HEK293 (cell line): ENCODE results near the gene PRPH2.

Experiments used
- CTCF ChIA-PET: fragments of 350-600 bp; formaldehyde crosslinking; extraction: SDS; loops from one replicate; lab custom pipeline; 2021; ENCODE audit warnings: antibody characterized with exemption; lab: Yijun Ruan, JAX
- POLR2A ChIA-PET: fragments of 300-600 bp; formaldehyde crosslinking; extraction: SDS; loops from one replicate; lab custom pipeline; 2020; ENCODE audit warnings: antibody characterized with exemption, inconsistent platforms; lab: Yijun Ruan, JAX
- H3K27ac ChIP-seq: fragments of 200-500 bp; sonication (Bioruptor generic); 2 replicates; pipeline ENCODE4 v1.5.1; 2014; ENCODE audit warnings: low read depth, low read length, control low read depth, inconsistent platforms; ENCODE audit errors: extremely low read depth
- H3K36me3 ChIP-seq, 2 experiments: fragments of 200-500 bp in 1 of 2; sonication (Bioruptor generic) in 1 of 2; 1 replicate in 1 of 2; 2 replicates in 1 of 2; pipeline ENCODE4 v1.5.1; 2014 to 2017; ENCODE audit warnings: inconsistent platforms in 2 of 2, low read length in 2 of 2; ENCODE audit not compliant: control insufficient read depth in 2 of 2, insufficient read depth in 1 of 2
- H3K4me1 ChIP-seq: fragments of 200-500 bp; sonication (Bioruptor generic); 2 replicates; pipeline ENCODE4 v1.5.1; 2014; ENCODE audit warnings: mild to moderate bottlenecking, low read length, inconsistent platforms; ENCODE audit not compliant: control insufficient read depth, insufficient read depth
- H3K4me3 ChIP-seq: 2 replicates; pipeline ENCODE4 v1.5.1; 2011; ENCODE audit warnings: low read depth, mild to moderate bottlenecking, control low read depth, low read length, moderate library complexity
- H3K9me3 ChIP-seq: fragments of 200-500 bp; sonication (Bioruptor generic); 2 replicates; pipeline ENCODE4 v1.5.1; 2014; ENCODE audit warnings: low read depth, low read length, inconsistent platforms; ENCODE audit not compliant: control insufficient read depth, insufficient read depth
- ATF2 ChIP-seq: fragments of 450-650 bp; formaldehyde crosslinking; IDR thresholded peaks from 2 replicates; pipeline ENCODE4 v1.5.1; 2016; ENCODE audit warnings: missing biosample characterization, missing genetic modification characterization, low read depth
- BCL6B ChIP-seq: fragments of 450-650 bp; formaldehyde crosslinking; IDR thresholded peaks from 2 replicates; pipeline ENCODE4 v1.5.1; 2017; ENCODE audit warnings: missing biosample characterization, missing genetic modification characterization
- HIC1 ChIP-seq: fragments of 450-650 bp; formaldehyde crosslinking; IDR thresholded peaks from 2 replicates; pipeline ENCODE4 v1.5.1; 2016; ENCODE audit warnings: missing biosample characterization, missing genetic modification characterization
- HOXC10 ChIP-seq: sonication (generic); formaldehyde crosslinking; IDR thresholded peaks from 2 replicates; pipeline ENCODE4 v1.8.1; 2023; ENCODE audit warnings: mild to moderate bottlenecking, missing genetic modification reagents
- KLF17 ChIP-seq: fragments of 450-650 bp; formaldehyde crosslinking; IDR thresholded peaks from 2 replicates; pipeline ENCODE4 v1.5.1; 2016; ENCODE audit warnings: missing biosample characterization, missing genetic modification characterization
- MZF1 ChIP-seq: fragments of 450-650 bp; formaldehyde crosslinking; IDR thresholded peaks from 2 replicates; pipeline ENCODE4 v1.5.1; 2017; ENCODE audit warnings: missing biosample characterization, missing genetic modification characterization, borderline replicate concordance
- PRDM1 ChIP-seq: fragments of 450-650 bp; formaldehyde crosslinking; IDR thresholded peaks from 2 replicates; pipeline ENCODE4; 2016; ENCODE audit warnings: missing biosample characterization, missing genetic modification characterization
- RBAK ChIP-seq: fragments of 450-650 bp; formaldehyde crosslinking; IDR thresholded peaks from 2 replicates; pipeline ENCODE4 v1.5.1; 2016; ENCODE audit warnings: missing biosample characterization, missing genetic modification characterization
- TRIM28 ChIP-seq: IDR thresholded peaks from 2 replicates; pipeline ENCODE4 v1.6.1; 2011; ENCODE audit warnings: low read length, control low read depth, borderline replicate concordance
- ZBTB17 ChIP-seq: fragments of 450-650 bp; formaldehyde crosslinking; IDR thresholded peaks from 2 replicates; pipeline ENCODE4 v1.5.1; 2016; ENCODE audit warnings: missing biosample characterization, missing genetic modification characterization
- ZBTB26 ChIP-seq: fragments of 450-650 bp; formaldehyde crosslinking; optimal IDR thresholded peaks from 2 replicates; pipeline ENCODE3; 2016; ENCODE audit warnings: missing biosample characterization, mild to moderate bottlenecking, missing genetic modification characterization
- ZIC2 ChIP-seq: fragments of 450-650 bp; formaldehyde crosslinking; IDR thresholded peaks from 2 replicates; pipeline ENCODE4 v1.5.1; 2016; ENCODE audit warnings: missing biosample characterization, missing genetic modification characterization
- ZNF214 ChIP-seq: fragments of 450-650 bp; formaldehyde crosslinking; IDR thresholded peaks from 2 replicates; pipeline ENCODE4 v1.5.1; 2017; ENCODE audit warnings: missing biosample characterization, mild to moderate bottlenecking, missing genetic modification characterization, borderline replicate concordance
- ZNF341 ChIP-seq: fragments of 450-650 bp; formaldehyde crosslinking; IDR thresholded peaks from 2 replicates; pipeline ENCODE4; 2016; ENCODE audit warnings: low read depth, missing biosample characterization, missing genetic modification characterization
- ZNF426 ChIP-seq: fragments of 450-650 bp; formaldehyde crosslinking; IDR thresholded peaks from 2 replicates; pipeline ENCODE4 v1.5.1; 2017; ENCODE audit warnings: missing biosample characterization, missing genetic modification characterization, mild to moderate bottlenecking, inconsistent platforms, moderate library complexity
- ZNF510 ChIP-seq: fragments of 450-650 bp; formaldehyde crosslinking; IDR thresholded peaks from 2 replicates; pipeline ENCODE4 v1.5.1; 2018; ENCODE audit warnings: mild to moderate bottlenecking, missing genetic modification characterization, missing biosample characterization; ENCODE audit not compliant: insufficient replicate concordance
- ZNF677 ChIP-seq: fragments of 450-650 bp; IDR thresholded peaks from 2 replicates; pipeline ENCODE4 v1.5.0; 2018; ENCODE audit warnings: missing biosample characterization, mild to moderate bottlenecking, missing genetic modification characterization, moderate library complexity
- ZNF747 ChIP-seq: fragments of 450-650 bp; formaldehyde crosslinking; IDR thresholded peaks from 2 replicates; pipeline ENCODE4 v1.5.1; 2016; ENCODE audit warnings: missing biosample characterization, missing genetic modification characterization
- ZNF837 ChIP-seq: fragments of 450-650 bp; formaldehyde crosslinking; IDR thresholded peaks from 2 replicates; pipeline ENCODE4 v1.5.1; 2016; ENCODE audit warnings: missing biosample characterization, missing genetic modification characterization

PRPH2 gene

GRCh38 chr6:42769836-42770235 lies 47.4 kb upstream of the PRPH2 start:
- no peak overlapping the region for H3K27ac ChIP-seq
- POLR2A ChIA-PET: interaction anchor here (2.2 kb wide), 1 partner anchor 23 kb away, joined by 13 read pairs; the partner anchor contains the start of gene TBCC

GRCh38 chr6:42769051-42769450 lies 46.7 kb upstream of the PRPH2 start:
- CTCF ChIA-PET: interaction anchor here (0.9 kb wide), 1 partner anchor 725 kb away, joined by 4 read pairs; no protein-coding TSS in a partner anchor
- Histone ChIP-seq H3K4me3 (no peak overlapping the region), H3K36me3 (no peaks in the 10 kb centered on the region; a peak in 1 of 3 replicates), H3K9me3 (no peaks in the 10 kb centered on the region), H3K27ac (no peak overlapping the region), H3K4me1 (no peaks in the 10 kb centered on the region)
- POLR2A ChIA-PET: interaction anchor here (1.1 to 2.2 kb wide), 2 partner anchors 13 to 23 kb away, joined by 12 to 13 read pairs; partner anchors contain the start of genes BICRAL and TBCC
- TF ChIP-seq ZNF341 (tag by site-specific recombination) (0 out of 2 replicates have a peak, but pooled peaks have one; percentile 25), RBAK (tag by site-specific recombination) (no peak), MZF1 (tag by site-specific recombination) (no peak), ZNF426 (tag by site-specific recombination) (no peak), ZIC2 (tag by site-specific recombination) (0 out of 2 replicates have a peak, but pooled peaks have one; percentile 21)

More at GRCh38 chr6:42769836-42770235, 47.4 kb upstream of the PRPH2 start:
- CTCF ChIA-PET: interaction anchor here (0.6 to 1.0 kb wide), 3 partner anchors 555 to 890 kb away, joined by 3 to 4 read pairs (median 3); no protein-coding TSS in a partner anchor
- Histone ChIP-seq H3K4me3 (no peak overlapping the region), H3K4me1 (no peaks in the 10 kb centered on the region), H3K9me3 (no peaks in the 10 kb centered on the region), H3K36me3 (no peaks in the 10 kb centered on the region; a peak in 1 of 3 replicates)
- TF ChIP-seq HOXC10 (CRISPR knock-in tag): no peak
- TF ChIP-seq BCL6B: no peak
- no peak for TF ChIP-seq ZNF510 (tag by site-specific recombination)
- TF ChIP-seq TRIM28: no peak
- no peak for TF ChIP-seq ZNF214 (tag by site-specific recombination)
- no peak for TF ChIP-seq ZBTB26 (tag by site-specific recombination)
- no peak for TF ChIP-seq ZNF747
- TF ChIP-seq ZBTB17 (tag by site-specific recombination): no peak
- no peak for TF ChIP-seq ZNF837 (tag by site-specific recombination)
- TF ChIP-seq PRDM1: no peak
- TF ChIP-seq KLF17 (tag by site-specific recombination): no peak
- no peak for TF ChIP-seq ZNF677 (tag by site-specific recombination)
- no peak for TF ChIP-seq HIC1 (tag by site-specific recombination)
- TF ChIP-seq ATF2 (tag by site-specific recombination): no peak
